Mucosa of gallbladder (tissue), 1 donor: ENCODE measurements around the gene CDRT4. TPM values are rescaled to one million over a fixed set of nuclear protein-coding genes. Genes with fewer than 3 reads are reported as not detected.
"Not testable (repeated sequence)": the region's sequence is repeated elsewhere in the genome, so short reads cannot be mapped to it uniquely, and the experiment has no call there.

Experiments
- DNase-seq: peaks from one replicate; pipeline ENCODE4 v3.0.0-alpha.2; 2020; ENCODE audit warnings: low spot score
- total RNA-seq: library from RNA; stranded (reverse); gene quantifications from one replicate; pipeline ENCODE4 v1.2.1, GENCODE V29; 2021
- donor health status: DM: no; HTN: no; CAD: no.

Gene CDRT4
- total RNA-seq, 1 donor from 2014 or later, result 6.0 TPM

DNA sequence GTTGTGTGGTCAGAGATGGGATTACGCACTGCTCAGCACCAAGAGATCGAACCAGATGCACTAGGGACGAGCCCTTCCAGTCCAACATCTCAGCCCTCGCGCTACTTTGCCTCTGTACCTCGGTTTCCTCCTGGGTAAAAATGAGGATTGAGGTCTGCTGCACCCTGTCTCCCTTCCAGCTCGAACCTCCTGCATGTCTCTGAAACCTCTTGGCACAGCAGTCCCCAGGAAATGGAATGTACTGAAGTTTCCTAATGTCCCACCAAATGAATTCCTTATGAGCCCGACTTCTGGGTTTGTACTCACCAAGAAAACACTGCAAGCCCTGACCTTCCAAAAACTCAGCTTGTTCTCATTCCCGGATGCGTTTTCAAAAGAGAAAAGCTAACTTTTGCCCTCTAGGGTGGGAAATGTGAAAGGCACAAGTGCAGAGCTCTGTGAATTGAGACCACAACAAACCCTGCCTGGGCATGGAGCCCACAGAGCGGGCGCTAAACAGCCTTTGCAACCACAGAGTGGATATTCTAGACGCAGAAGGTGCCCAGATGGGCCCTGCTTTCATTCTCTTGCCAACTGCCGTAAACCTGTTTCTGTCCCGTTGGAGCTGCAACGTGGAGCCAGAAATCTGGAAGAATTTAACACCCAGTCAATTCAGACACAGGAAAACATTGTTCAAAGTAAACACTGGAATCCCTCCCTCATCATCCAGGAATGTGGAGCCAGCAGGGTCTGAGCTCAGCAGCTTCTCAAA lies 10.3 kb downstream of the CDRT4 start:
- DNase-seq, result peak; percentile 37

DNA sequence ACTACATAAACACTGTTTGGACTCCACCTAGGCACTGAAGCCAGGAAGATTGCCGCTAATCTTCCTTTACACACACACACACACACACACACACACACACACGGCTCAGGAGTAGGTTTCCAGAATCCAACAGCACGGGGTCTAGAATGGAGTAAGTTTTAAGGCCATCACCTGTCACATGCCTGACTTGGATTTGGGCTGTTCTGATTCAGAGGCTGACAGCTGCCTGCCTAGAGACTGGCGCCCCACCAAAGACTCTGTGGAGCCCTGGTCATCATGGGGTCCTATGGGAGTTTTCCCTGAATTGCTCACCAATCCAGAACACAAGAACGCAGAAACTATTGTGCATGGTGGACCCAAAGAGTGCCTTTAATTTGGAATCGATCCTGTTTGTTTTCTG lies 10.9 kb downstream of the CDRT4 start:
- DNase-seq, result no peak

DNA sequence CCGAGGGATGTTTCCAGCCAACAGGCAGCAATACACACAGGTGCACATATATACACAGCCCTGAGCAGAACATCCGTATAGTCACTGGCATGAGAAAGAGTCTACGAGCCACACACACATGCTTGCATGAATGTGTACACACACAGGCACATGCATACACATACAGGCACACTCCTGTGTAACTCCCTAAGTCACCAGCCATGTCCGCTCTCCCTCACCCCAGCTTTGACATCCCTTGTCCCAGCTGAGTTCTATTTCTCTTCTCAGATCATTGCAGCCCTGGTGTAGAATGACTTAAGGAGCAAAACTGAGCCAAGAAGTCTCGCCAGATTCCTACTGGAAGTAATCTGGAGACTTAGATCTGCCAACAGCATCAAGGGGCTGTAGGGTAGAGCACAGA lies 13.1 kb downstream of the CDRT4 start:
- no peak for DNase-seq

DNA sequence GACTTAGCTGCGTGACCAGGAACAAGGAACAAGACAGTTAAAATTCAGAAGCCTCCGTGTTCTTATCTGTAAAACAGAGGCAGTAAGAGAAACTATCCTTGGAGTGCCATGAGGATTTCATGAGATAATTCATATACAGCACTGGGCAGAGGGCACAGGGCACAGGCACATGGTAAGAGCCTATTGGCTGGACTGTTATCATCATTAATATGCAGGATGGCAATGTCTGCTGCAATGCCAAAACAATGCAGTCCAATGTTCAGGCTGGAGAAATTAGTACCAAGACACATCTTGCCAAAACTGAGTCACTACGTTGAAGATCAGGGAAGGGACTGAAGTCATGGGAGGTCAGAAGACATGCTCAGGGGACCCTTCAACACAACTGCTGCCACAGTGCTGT lies 13.6 kb downstream of the CDRT4 start:
- DNase-seq, result no peak

DNA sequence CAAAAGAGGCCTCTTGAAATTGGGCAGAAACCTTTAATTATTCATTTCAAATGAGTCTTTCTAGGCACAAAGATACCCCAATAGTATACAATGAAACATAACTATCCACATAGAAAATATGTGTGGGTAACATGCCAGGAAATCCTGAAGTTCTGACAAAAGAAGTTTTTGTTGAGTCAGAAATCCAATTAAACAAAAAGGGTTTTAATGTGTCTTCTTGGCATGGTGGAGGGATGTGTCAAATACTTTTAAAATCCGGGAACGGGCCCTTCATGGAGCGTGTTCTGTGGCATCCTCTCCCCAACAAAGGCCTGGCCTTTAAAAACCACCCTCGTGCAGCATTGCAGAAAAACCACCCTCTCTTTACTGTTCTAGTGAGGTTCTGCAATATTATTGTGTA lies 14.2 kb downstream of the CDRT4 start:
- no peak for DNase-seq

DNA sequence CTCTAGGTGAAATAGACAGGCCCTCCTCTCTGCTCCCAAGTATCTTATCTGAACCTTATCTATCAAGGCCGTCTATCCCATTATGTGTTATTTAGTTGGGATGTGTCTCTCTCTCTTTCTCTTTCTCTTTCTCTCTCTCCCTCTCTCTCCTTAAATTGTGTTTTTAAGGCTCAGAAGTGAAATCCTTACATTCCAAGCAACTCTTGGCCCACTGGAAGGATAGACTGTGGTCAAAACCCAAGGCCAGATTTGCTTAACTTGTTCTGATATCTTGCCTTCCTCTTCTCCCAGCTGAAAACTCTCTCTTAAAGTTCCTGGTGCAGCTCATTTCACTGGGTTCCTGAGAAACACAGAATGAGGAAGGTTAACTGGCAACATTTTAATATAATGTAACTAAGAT lies 14.7 kb downstream of the CDRT4 start:
- no peak for DNase-seq

DNA sequence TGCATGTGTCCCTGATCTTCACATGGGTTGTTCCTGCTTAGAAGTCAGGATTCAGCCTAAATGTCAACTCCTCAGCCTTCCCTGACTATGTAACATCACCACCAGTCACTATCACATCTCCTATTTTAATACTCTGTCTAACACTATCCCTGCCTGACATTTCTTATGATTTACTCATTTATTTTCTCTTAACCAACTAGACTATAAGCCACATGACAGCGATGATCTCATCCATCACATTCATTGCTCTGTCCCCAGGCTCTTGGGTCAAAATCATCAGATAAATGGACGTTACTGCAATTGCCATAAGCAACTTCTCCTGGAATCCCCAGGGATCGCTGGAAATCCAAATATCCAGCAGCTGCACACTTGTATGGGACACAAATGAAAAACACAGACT lies 15.7 kb downstream of the CDRT4 start:
- DNase-seq, result no peak

DNA sequence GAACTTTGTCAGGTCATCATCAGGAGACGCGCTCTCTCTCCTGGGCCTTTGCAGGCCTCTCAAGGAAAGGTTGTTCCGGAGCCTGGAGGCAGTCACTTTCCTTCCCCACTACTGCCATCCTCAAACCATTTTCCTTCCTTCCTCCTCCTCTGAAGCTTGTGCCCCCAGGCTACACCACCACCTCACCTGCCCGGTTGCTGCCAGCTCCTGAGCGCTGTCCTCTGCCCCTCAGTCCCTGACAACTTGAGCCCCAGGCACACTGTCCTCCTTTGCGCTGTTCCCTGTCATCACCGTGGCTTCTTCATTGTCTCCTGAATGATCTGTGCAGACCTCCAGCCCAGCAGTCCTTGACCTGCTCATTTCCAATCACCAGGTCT lies 18.9 kb downstream of the CDRT4 start:
- no peak for DNase-seq

DNA sequence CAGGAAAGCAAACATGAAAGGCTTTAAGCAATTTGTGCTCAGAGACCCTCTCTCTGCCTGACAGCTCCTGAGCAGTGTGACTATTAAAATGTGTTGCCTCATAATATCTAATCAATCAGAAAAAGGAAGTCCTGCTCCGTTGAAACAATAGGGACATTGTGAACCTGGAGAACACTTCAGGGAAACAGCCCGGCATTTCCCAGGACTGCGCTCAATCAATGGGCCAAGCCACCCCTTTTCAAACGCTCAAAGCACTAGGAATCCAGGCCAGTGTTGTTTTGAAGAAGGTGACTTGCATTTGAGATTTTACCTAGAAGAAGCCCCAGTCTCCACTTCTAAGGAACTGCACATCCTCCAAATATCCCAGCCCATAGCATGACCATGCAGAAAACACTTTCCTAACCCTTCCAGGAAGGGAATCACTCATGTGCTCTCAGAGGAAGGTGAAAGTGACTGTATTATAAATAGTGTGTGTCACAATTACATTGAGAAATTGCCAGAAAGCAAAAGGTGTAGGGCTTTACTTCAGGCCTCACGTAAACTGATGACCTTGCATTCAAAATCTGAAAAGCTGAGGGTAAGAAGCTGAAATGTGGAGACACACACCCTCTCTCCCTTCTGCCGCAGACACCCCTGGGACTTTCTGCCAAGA lies 19.4 kb downstream of the CDRT4 start:
- no peak for DNase-seq

DNA sequence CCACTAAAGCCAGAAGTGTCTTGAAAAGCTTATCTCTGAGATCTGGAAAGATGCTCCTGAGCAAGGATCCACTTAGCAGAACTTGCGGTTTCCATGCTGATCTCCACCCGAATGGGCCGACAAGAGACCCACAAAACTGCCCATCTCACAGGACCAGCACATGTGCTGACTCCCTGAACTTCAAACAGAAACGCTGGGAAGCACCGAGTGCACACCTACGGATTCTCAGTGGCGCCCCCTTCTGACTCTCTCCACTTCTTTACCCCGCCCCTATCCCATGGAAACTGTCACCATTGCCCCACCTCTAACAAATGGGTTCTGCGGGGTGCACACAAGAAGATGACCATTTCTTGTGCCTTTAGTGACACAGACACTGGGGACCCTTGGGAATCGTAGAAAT lies 21.4 kb downstream of the CDRT4 start:
- DNase-seq, result no peak

DNA sequence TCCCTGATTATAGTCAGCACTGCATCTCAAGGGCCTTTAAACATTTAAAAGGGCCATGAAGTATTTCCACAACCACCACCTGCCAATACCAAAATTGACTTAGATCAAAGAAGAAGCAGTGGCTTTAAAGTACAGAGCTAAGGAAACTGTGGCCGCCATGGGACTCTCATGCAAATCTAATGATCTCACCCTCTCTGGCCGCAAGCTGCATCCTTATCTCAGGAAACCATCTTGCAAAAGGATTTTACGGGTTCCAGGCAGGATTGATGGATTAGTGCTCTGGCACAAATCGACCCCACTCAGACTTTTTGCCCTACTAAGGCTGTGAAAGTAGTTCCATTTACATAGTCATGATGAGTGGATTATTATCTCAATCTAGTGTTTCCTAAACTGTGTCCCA lies 22.6 kb downstream of the CDRT4 start:
- DNase-seq, result no peak

DNA sequence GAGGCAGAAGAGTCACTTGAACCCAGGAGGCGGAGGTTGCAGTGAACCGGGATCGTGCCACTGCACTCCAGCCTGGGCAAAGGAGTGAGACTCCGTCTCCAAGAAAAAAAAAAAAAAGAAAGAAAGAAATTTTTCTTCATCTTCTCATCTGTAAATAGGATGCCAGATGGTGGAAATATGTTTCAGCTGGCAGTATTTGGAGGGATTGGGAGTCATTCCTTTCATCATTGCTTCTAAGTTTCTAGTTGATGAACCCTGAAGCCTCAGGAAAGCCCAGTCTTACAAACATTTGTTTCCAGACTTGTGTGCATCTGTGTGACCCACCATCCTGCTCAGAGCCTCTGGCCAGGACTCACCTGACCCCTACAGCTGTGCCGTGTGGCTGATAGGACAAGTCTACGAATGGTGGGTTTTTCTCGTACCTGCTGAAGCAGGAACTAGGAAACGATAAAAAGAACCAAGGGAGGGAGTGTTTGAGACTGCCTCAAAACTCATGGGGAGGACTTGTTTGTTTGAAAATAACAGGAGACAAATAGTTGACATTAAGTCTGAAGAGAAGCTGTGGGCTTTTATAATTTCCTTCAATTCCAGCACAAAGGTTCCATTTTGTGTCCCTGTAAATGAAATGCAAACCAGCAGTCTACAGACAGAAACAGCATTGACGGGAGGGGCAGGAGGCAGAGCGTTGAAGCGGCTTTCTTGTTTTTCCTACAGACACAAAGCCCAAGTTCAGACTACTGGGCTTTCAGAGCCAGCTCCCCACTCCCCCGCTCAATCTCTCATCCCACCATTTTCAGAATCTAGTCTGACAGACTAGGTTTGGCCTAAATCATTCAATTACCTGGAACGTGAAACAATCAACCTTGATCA lies 24.9 kb downstream of the CDRT4 start:
- no peak for DNase-seq

DNA sequence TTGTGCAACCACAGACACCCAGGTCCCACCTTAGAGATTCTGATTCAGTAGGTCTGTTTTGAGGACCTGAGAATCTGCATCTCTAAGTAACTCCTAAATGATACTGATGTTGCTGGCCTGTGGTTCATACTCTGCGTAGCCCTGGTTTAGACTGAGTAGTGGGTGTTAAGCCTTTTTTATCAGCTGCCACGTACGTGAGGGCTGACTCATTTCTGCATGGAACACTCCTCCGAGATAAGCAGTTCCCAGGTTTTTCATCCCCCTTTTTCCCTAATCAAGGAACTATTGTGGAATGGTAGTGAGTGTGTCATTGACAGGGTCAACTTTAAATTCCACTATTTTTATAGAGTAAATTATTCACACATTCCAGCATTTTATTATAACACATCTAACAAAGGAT lies 26.1 kb downstream of the CDRT4 start:
- no peak for DNase-seq

DNA sequence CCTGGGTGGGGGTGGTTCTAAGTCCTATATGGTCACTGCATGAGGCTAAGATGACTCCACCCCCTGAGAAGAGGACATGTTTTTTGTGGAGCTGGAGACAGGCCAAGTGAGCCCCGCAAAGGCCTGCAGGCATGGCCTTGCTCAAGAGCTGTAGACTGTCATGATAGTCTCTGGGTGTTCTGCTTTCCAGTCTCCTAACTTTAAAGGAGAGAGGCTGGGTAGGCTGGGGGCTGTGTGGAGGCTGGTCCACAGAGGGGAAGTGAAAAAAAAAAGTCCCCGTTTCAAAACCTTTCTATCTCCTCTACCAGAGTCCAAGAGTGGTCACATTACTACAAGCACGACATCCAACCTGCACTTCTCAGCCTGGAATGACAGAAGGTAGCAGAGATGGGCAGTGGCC lies 27.1 kb downstream of the CDRT4 start:
- no peak for DNase-seq

DNA sequence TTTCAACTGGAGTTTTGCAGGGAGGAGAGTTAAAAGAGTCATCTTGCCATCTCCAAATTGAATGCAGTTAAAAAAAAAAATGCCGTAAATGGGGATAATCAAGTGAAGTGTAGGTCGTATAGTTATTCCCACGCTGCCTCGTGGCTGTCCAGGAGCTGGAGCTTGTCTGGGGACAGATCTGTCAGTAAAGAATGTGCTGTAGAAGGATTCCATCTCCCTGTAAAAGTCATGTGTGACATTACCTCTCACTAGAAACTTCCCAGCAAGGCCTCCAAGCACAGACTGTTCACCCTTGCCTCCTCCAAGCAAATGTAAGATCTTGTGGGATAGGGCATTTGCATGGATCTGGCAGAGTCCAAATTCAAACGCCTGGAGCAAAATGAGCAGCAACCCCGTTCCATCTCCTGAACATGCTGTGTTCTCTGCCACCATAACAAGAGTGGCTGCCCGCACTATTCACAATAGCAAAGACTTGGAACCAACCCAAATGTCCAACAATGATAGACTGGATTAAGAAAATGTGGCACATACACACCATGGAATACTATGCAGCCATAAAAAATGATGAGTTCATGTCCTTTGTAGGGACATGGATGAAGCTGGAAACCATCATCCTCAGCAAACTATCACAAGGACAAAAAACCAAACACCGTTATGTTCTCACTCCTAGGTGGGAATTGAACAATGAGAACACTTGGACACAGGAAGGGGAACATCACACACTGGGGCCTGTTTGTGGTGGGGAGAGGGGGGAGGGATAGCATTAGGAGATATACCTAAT lies 28.0 kb downstream of the CDRT4 start:
- not testable (repeated sequence) for DNase-seq

DNA sequence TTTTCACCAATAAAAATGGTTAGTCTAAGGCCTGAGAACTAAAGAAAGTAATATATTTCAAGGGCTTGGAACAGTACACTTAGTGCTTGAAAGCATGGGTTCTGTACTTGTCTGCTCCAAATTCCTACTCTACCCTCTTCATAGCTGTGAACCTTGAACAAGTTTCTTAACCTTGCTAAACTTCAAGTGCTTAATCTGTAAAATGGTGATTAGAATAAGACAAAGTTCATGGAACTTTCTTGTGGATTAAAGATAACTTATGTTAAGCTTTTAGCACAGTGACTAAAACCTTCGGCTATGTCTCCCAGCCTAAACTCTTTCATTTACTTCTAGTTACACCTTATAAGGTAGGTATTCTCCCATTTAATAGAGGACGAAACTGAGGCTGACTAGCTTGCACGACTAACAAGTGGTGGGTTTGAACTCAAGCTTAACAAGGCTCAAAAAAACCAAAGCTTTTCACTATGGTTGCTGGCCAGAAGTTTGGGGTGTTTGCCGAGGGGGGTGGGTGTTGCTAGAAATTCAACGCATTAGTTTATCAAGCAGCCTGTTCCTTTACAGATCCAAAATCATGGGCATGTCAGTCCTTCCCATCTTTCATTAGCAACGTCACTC lies 28.8 kb downstream of the CDRT4 start:
- DNase-seq, result no peak

DNA sequence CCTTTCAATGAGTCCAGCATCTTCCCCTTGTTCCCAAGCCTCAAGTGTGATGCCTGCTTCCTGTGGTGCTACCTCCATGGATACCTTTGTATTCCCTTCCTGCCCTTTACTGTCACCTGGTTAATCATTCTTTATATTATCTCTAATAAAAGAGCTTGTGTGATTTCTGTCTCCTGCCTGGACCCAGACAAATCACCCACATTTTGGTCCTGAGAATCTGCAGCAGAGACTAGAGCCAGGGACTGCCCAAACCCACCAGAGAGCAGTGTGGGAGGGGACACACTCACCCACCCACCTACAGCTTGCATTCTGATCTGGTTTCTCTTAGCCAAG lies 30.2 kb downstream of the CDRT4 start:
- DNase-seq, result no peak

DNA sequence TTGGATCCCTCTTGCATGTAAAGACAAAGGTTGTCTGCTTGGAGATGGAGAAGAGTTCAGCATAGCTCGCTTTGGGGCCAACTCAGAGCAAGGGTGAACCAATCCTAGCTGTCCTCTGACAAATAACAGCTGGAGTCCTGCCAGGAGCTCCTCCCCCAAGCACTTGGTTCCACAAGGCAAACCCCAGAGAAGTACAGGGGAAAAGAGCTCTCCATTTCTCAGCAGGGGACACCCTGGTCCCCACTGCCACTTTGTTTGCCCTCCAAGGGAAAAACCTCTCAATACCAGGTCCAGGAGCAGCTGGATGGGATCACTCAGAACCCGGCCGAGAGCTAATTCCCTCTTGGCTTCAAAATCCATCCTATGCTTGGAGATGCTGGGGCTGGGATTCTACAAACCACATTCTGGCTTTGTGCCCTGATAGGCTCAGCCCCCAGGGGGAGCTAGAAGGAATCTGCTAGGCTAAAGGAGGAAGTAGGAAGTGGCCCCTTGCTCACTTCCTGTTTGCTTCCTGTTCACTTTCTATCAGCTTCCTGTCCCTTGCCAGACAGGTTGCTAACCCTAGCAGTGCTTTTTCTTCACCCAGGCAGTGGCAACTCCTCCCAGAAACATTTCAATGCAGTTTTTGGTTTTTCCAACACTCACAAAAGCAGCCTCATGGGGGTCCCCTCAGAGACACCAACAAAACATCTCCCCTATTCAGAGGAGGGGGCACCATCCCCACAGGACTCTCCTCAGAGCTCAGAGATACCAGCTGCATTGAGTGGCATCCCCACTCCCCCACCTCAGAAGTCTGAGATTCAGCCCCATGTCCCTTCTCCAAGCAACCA lies 30.7 kb downstream of the CDRT4 start:
- peak; percentile 25 for DNase-seq

DNA sequence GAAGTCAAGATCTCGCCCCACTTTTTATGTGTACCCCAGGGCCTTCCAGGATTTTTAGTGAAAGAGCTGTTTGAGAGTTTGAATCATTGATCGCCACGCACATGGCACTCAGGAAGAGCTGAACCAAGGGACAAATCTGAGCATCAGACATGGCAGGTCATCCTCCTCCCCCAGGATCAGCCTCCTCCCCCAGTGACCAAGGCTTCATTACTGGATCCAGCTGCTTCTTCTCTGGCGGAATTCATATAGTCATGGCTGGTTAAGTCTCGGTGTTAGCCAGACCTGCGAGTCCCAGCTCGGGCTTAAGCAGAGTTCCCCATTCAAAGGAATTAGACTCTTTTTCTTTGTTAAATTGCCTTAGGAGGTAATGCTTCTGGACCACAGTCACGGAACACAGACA lies 32.5 kb downstream of the CDRT4 start:
- DNase-seq, result no peak

DNA sequence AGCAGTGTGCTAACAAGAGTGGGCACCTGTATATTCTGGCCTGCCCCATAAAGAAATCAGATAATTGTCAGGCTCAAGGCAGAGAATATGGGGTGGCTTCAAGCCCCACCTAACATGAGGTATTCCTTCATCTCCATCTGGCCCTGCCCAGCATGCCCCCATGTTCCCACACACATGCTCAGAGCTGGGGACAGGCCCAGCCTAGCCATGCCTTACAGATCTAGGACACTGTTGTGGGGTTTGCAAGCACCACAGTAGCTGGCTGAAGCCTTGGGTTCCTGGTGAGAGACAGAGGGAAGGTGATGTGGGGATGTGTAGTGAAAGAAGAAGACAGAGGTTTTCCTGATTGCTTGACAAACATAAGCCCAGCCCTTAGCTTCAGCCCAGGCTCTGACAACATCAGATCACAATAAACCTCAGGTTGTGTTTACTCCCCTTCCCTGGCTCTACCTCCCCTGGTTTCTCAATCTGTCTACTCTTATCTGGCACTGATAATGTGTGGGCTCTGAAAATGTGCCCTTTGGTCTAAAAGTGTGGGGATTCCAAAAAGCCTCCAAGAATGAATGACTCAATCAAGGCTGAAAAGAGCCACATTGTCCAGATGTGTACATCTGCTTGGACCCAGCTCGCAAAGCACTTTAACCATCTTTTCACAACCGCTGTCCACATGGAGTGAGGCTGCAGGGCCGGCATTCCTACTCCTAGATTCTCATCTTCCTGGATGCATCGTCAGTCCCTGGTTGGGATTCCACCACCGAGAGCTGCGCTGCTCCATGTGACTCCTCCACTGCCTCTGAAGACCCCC lies 34.4 kb downstream of the CDRT4 start:
- no peak for DNase-seq
